ENCODE measurements around the gene ZCCHC13. TPM values are rescaled to one million over a fixed set of nuclear protein-coding genes. Genes with fewer than 3 reads are reported as not detected.

Gene ZCCHC13
- total and polyA plus RNA-seq, 2 of the 13 experiments (the other 11 are each of a cell fraction or from before 2014, with no cell fraction given), result not detected

- POLR2A ChIA-PET, result interaction anchor here (1.0 kb wide), 1 partner anchor 34 kb away, joined by 3 read pairs; no protein-coding TSS in a partner anchor
- Histone ChIP-seq H3K36me3 (replicated peaks in 1 of 2; ENCODE audit: control insufficient read depth in 1 of 2, insufficient read depth in 2 of 2, low read length in 2 of 2) (peaks cover 4 to 40% of the 10 kb centered on the region in 2 experiments), H3K4me2 (ENCODE audit: low read depth, low read length) (no peak overlapping the region)
These were observed 19.5 kb upstream of the ZCCHC13 start for GRCh38 chrX:74284391-74284952.

GRCh38 chrX:74286950-74287740 is 16.8 kb upstream of the ZCCHC13 start:
- Histone ChIP-seq H2AFZ (ENCODE audit: low read length) (no peak overlapping the region), H3K4me3 (replicated peaks in 1 of 3; ENCODE audit: insufficient read depth in 1 of 3, low read depth in 2 of 3, low read length in 3 of 3) (no peak overlapping the region), H3K9me3 (ENCODE audit: low read length) (no peaks in the 10 kb centered on the region), H3K9ac (ENCODE audit: insufficient read depth, low read depth, low read length) (no peak overlapping the region), H3K4me2 (ENCODE audit: low read depth, low read length) (no peak overlapping the region), H4K20me1 (ENCODE audit: insufficient read depth, low read length) (no peaks in the 10 kb centered on the region), H3K36me3 (replicated peaks in 1 of 2; ENCODE audit: control insufficient read depth in 1 of 2, insufficient read depth in 2 of 2, low read length in 2 of 2) (peaks cover 0 to 18% of the 10 kb centered on the region in 2 experiments; a peak in 4 of 5 replicates), H3K27ac (ENCODE audit: extremely low read length, insufficient read depth, low read length) (no peak overlapping the region), H3K27me3 (ENCODE audit: control insufficient read depth in 1 of 2, insufficient read depth in 2 of 2, low read length in 2 of 2) (no peaks in the 10 kb centered on the region; a peak in 1 of 5 replicates), H3K79me2 (ENCODE audit: insufficient read depth, low read length) (peaks cover 92% of the 10 kb centered on the region), H3K4me1 (ENCODE audit: insufficient read depth, low read length) (peaks cover 29% of the 10 kb centered on the region)
- ChIA-PET POLR2A (no interaction called here), CTCF (ENCODE audit: low intra/inter-chr PET ratio, low total read pairs) (no interaction called here)
- TF ChIP-seq ZNF614 (CRISPR knock-in tag; IDR thresholded peaks at IDR 0.05; ENCODE audit: borderline replicate concordance) (no peak), SOX13 (IDR thresholded peaks at IDR 0.05) (no peak), SOX13 (CRISPR knock-in tag; conservative IDR thresholded peaks at IDR 0.05 in 1 of 2, IDR thresholded peaks at IDR 0.05 in 1 of 2) (peak in 1 of 2 experiments; percentile 8; a peak in 1 of 4 replicates), ZFAT (CRISPR knock-in tag; conservative IDR thresholded peaks at IDR 0.05) (no peak), FOSL2 (CRISPR knock-in tag; IDR thresholded peaks at IDR 0.05) (peak; percentile 50), POGK (CRISPR knock-in tag; conservative IDR thresholded peaks at IDR 0.05) (0 out of 2 replicates have a peak, but pooled peaks have one; percentile 40)
- FAIRE-seq, result no peak
- intact Hi-C loops (cut with micrococcal nuclease; ENCODE audit: unreplicated experiment) (no loop called here), in situ Hi-C loops (cut with HindIII; ENCODE audit: extremely low pct_ligation_motif_present, low pct_unique_long_range_greater_than_20kb) (no loop called here)
- WGBS (ENCODE audit: low lambda C conversion rate), result 94% methylated on average over 5 of the region's 5 CpGs
- BruUV-seq (replicated peaks), result no TSS peak
- DNase-seq (ENCODE audit: low spot score), result peak; percentile 1
- no peak for ATAC-seq

More at GRCh38 chrX:74284391-74284952, 19.5 kb upstream of the ZCCHC13 start:
- H3K27ac ChIP-seq (ENCODE audit: extremely low read length, insufficient read depth, low read length), result no peak overlapping the region
- no peak for TF ChIP-seq ZBTB43 (CRISPR knock-in tag; conservative IDR thresholded peaks at IDR 0.05)
- H3K9ac ChIP-seq (ENCODE audit: insufficient read depth, low read depth, low read length), result no peak overlapping the region
- no peak overlapping the region for H2AFZ ChIP-seq (ENCODE audit: low read length)
- ATAC-seq, result no peak
- CTCF ChIA-PET (ENCODE audit: low intra/inter-chr PET ratio, low total read pairs), result no interaction called here
- no peaks in the 10 kb centered on the region for H3K27me3 ChIP-seq (ENCODE audit: control insufficient read depth in 1 of 2, insufficient read depth in 2 of 2, low read length in 2 of 2)
- in situ Hi-C loops (cut with HindIII; ENCODE audit: extremely low pct_ligation_motif_present, low pct_unique_long_range_greater_than_20kb), result no loop called here
- no TSS peak for BruUV-seq (replicated peaks)
- no peaks in the 10 kb centered on the region for H4K20me1 ChIP-seq (ENCODE audit: insufficient read depth, low read length)
- peaks cover 29% of the 10 kb centered on the region for H3K4me1 ChIP-seq (ENCODE audit: insufficient read depth, low read length)
- no peak for DNase-seq (ENCODE audit: low spot score)
- intact Hi-C loops (cut with micrococcal nuclease; ENCODE audit: unreplicated experiment), result no loop called here
- FAIRE-seq, result no peak
- no peaks in the 10 kb centered on the region for H3K9me3 ChIP-seq (ENCODE audit: low read length)
- no peak overlapping the region for H3K4me3 ChIP-seq (replicated peaks in 1 of 3; ENCODE audit: insufficient read depth in 1 of 3, low read depth in 2 of 3, low read length in 3 of 3)
- H3K79me2 ChIP-seq (ENCODE audit: insufficient read depth, low read length), result peaks cover 66% of the 10 kb centered on the region
- 100% methylated on average over 1 of the region's 1 CpG for WGBS (ENCODE audit: low lambda C conversion rate)
